ENCODE results near the gene PRKCA.

GRCh38 chr17:66326476-66327047 lies 24.1 kb downstream of the PRKCA start:
- no peak for TF ChIP-seq SP1 (IDR thresholded peaks at IDR 0.05)
- no peak for TF ChIP-seq CTCF (IDR thresholded peaks at IDR 0.05; ENCODE audit: low read depth, low read length, missing input control)
- no peak for TF ChIP-seq TAF1 (conservative IDR thresholded peaks at IDR 0.05)

All from liver (tissue), 3 donors.